ENCODE results near the gene SORBS1. TPM values are rescaled to one million over a fixed set of nuclear protein-coding genes. Genes with fewer than 3 reads are reported as not detected.

SORBS1 gene
- total RNA-seq, 1 donor from 2014 or later, result 30.7 TPM

DNA sequence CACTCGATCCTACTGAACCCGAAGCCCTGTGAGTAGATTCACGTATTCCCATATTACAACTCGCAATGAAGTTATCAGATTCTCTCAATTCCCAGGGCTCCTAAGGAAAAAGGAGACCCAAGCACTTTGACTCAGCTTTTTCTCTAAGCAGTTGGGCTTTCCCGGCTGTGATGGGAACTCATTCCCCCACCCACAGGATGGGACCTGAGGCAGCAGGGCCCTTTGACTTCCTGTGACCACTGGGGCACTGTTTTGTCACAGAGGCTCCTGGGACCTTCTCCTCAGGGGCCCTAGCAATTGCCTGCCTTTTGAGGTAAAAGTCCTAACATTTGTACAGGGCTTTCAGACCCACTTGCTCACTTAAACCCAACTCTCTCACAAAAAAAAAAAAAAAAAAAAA lies 147.6 kb downstream of the SORBS1 start:
- no peak overlapping the region for H3K4me3 Mint-ChIP-seq (ENCODE audit: low read depth)
- DNase-seq (ENCODE audit: low spot score, unreplicated experiment), result no peak
- peaks cover 2% of the 10 kb centered on the region for H3K4me1 Mint-ChIP-seq (ENCODE audit: low read depth)
- TF ChIP-seq, protein P1, sequence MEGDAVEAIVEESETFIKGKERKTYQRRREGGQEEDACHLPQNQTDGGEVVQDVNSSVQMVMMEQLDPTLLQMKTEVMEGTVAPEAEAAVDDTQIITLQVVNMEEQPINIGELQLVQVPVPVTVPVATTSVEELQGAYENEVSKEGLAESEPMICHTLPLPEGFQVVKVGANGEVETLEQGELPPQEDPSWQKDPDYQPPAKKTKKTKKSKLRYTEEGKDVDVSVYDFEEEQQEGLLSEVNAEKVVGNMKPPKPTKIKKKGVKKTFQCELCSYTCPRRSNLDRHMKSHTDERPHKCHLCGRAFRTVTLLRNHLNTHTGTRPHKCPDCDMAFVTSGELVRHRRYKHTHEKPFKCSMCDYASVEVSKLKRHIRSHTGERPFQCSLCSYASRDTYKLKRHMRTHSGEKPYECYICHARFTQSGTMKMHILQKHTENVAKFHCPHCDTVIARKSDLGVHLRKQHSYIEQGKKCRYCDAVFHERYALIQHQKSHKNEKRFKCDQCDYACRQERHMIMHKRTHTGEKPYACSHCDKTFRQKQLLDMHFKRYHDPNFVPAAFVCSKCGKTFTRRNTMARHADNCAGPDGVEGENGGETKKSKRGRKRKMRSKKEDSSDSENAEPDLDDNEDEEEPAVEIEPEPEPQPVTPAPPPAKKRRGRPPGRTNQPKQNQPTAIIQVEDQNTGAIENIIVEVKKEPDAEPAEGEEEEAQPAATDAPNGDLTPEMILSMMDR (IDR thresholded peaks at IDR 0.05; ENCODE audit: unreplicated experiment), result no peak
- H3K9me3 Mint-ChIP-seq (ENCODE audit: low read depth), result no peaks in the 10 kb centered on the region
- peaks cover 8% of the 10 kb centered on the region for H3K36me3 Mint-ChIP-seq (ENCODE audit: insufficient read depth)
- no peak overlapping the region for H3K27ac Mint-ChIP-seq
- peaks cover 2% of the 10 kb centered on the region for H3K27me3 Mint-ChIP-seq

DNA sequence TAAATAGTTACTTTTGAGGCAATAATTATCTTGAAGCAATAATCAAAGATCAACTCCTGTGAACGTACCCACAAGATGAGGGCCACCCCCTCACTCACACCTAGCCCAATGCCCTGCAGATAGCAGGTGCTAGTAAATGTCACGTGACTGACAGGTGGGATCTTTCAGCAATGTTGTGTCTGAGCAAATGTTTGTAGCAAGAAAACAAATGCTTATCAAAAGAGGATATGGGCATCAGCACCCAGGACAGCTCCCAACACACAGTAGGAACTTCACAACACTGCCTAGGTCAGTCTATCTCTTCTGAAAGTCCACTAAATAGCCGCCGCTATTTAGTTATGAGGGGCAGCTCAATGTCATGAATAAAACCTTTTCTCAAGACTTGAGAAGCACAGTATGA lies 149.5 kb downstream of the SORBS1 start:
- Mint-ChIP-seq H3K4me3 (ENCODE audit: low read depth) (no peak overlapping the region), H3K27ac (no peak overlapping the region), H3K27me3 (peaks cover 2% of the 10 kb centered on the region), H3K9me3 (ENCODE audit: low read depth) (no peaks in the 10 kb centered on the region), H3K4me1 (ENCODE audit: low read depth) (peaks cover 2% of the 10 kb centered on the region), H3K36me3 (ENCODE audit: insufficient read depth) (peaks cover 8% of the 10 kb centered on the region)
- TF ChIP-seq, protein P1 (IDR thresholded peaks at IDR 0.05; ENCODE audit: unreplicated experiment), result no peak
- no peak for DNase-seq (ENCODE audit: low spot score, unreplicated experiment)

DNA sequence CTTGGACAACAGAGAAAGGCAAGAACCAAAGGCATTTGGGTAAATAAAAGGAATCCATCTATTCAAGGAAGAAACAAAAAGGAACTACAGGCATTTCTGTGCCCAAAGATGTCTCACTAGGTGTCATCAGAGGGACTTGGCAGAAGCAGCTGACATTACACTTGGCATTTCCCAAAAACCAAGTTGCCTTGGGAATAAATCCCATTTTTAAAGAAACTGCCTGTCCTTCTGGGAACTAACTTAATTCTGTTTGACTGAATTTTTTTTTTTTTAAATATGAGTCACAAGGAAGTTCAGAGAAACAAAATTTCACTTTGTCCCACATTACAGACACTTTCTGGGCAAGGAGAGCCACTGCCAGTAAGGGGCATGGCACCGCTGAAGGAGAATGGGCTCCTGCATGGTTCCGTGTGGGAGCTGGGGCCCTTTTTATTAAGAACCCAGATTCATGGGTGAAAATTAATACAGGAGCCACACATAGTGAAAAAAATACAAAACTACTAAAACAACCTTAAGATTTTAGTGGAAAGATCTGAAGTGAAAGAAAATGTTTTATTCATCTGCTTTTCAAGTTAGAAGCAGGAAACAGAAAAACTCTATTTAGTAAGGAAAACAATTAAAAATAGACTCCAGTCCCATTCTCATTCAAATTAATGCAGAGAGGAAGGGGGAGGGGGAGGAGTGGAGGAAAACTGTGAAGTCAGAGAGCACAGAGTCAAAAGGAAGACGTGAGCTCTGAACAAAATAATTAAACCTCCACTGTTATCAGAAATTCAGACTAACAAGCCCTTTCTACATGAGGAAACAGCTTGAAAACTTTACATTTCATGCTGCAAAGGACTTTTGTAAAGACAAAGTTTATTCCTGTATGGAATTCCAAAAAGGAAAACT lies 151.9 kb downstream of the SORBS1 start:
- Mint-ChIP-seq H3K27me3 (no peaks in the 10 kb centered on the region), H3K4me3 (ENCODE audit: low read depth) (no peak overlapping the region), H3K27ac (no peak overlapping the region), H3K4me1 (ENCODE audit: low read depth) (no peaks in the 10 kb centered on the region), H3K9me3 (ENCODE audit: low read depth) (no peaks in the 10 kb centered on the region), H3K36me3 (ENCODE audit: insufficient read depth) (peaks cover 5% of the 10 kb centered on the region)
- no peak for DNase-seq (ENCODE audit: low spot score, unreplicated experiment)
- TF ChIP-seq, protein P1 (IDR thresholded peaks at IDR 0.05; ENCODE audit: unreplicated experiment), result no peak

DNA sequence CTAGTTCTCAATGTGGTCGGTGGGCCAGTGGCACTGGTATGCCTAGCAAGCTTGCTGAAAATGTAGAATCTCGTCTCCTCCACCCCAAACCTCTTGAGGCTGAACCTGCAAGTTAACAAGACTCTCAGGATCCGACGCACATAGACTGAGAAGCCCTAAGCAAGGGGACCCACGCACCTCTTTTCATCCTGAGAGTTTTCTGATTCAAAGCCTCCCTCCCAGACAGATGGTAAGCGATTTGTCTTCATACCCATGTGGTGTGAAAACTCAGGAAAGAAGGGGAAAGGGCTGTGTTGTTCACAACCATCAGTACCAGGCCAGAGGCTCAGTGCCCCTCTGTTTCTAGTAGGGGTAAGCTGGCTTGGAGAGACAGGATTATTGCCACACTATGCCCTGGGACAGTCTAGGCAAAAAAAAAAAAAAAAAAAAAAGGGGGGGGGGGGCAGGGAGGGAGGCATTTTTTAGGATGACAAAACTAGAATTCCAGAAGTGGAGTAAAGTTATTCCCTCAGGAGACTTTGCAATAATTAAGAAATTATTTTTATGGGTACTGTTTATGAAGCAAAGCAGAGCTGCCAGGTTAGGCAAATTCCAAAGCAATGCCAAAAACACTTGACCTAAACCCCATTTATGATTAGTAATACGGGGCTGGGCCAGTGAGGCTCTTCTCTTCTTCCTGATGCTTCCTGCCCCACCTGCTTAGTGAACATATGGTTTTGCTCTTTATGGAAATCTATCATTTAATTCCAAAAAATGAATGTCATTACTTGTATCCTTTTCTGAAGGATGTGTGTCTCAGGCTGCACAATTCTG lies 152.8 kb downstream of the SORBS1 start:
- DNase-seq (ENCODE audit: low spot score, unreplicated experiment), result no peak
- Mint-ChIP-seq H3K27ac (no peak overlapping the region), H3K4me1 (ENCODE audit: low read depth) (no peaks in the 10 kb centered on the region), H3K9me3 (ENCODE audit: low read depth) (no peaks in the 10 kb centered on the region), H3K4me3 (ENCODE audit: low read depth) (no peak overlapping the region), H3K27me3 (no peaks in the 10 kb centered on the region), H3K36me3 (ENCODE audit: insufficient read depth) (peaks cover 4% of the 10 kb centered on the region)
- TF ChIP-seq, protein P1 (IDR thresholded peaks at IDR 0.05; ENCODE audit: unreplicated experiment), result no peak

DNA sequence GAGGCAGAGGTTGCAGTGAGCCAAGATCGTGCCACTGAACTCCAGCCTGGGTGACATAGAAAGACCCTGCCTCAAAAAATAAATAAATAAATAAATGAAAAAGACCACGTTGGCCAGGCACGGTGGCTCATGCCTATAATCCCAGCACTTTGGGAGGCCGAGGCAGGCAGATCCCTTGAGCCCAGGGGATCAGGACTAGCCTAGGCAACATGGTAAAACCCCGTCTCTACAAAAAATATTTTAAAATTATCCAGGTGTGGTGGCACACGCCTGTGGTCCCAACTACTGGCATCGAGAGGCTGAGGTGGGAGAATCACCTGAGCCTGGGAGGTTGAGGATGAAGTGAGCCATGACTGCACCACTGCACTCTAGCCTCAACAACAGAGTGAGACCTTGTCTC lies 153.6 kb downstream of the SORBS1 start:
- TF ChIP-seq, protein P1 (IDR thresholded peaks at IDR 0.05; ENCODE audit: unreplicated experiment), result no peak
- H3K36me3 Mint-ChIP-seq (ENCODE audit: insufficient read depth), result peaks cover 4% of the 10 kb centered on the region
- H3K4me1 Mint-ChIP-seq (ENCODE audit: low read depth), result no peaks in the 10 kb centered on the region
- H3K27me3 Mint-ChIP-seq, result no peaks in the 10 kb centered on the region
- H3K9me3 Mint-ChIP-seq (ENCODE audit: low read depth), result no peaks in the 10 kb centered on the region
- no peak overlapping the region for H3K27ac Mint-ChIP-seq
- no peak for DNase-seq (ENCODE audit: low spot score, unreplicated experiment)
- H3K4me3 Mint-ChIP-seq (ENCODE audit: low read depth), result no peak overlapping the region

Data from progenitor cell of endocrine pancreas (in vitro differentiated cells).